CD4-positive, CD25-positive, alpha-beta regulatory T cell (primary cell): Measurements from ENCODE around the gene CCDC9B. TPM values are rescaled to one million over a fixed set of nuclear protein-coding genes. Genes with fewer than 3 reads are reported as not detected.

Experiments used
- ATAC-seq, 2 donors: fragments of 150-1000 bp; cut with Tn5 transposase; one replicate each; pipeline ENCODE4 v1.10.0; 2021; ENCODE audit warnings: low read depth in 2 of 2, moderate number of reproducible peaks in 2 of 2, moderate library complexity in 1 of 2
- DNase-seq, 3 donors: peaks; one replicate each; pipeline versions ENCODE4 v3.0.0 to v3.0.0-alpha.2; 2012 to 2022; ENCODE audit warnings: mixed read lengths in 1 of 3
- H3K27ac ChIP-seq: one replicate; pipeline ENCODE4 v1.7.0; 2013; ENCODE audit warnings: mild to moderate bottlenecking, low read length; ENCODE audit not compliant: insufficient read depth, poor library complexity, severe bottlenecking
- H3K27me3 ChIP-seq: one replicate; pipeline ENCODE4 v1.7.0; 2013; ENCODE audit warnings: low read length; ENCODE audit not compliant: control insufficient read depth, insufficient read depth
- H3K36me3 ChIP-seq: one replicate; pipeline ENCODE4 v1.7.0; 2013; ENCODE audit warnings: mild to moderate bottlenecking, low read length, moderate library complexity; ENCODE audit not compliant: control insufficient read depth, insufficient read depth
- H3K4me1 ChIP-seq: 2 replicates; pipeline ENCODE4 v1.7.0; 2013; ENCODE audit warnings: mild to moderate bottlenecking, low read length; ENCODE audit not compliant: insufficient read depth, control insufficient read depth, poor library complexity, severe bottlenecking
- H3K4me3 ChIP-seq: one replicate; pipeline ENCODE4 v1.7.0; 2013; ENCODE audit warnings: low read depth, mild to moderate bottlenecking, low read length, moderate library complexity
- H3K9me3 ChIP-seq, 2 experiments: 1 replicate in 1 of 2; 2 replicates in 1 of 2; pipeline ENCODE4 v1.7.0; 2013; ENCODE audit warnings: low read length in 2 of 2, mild to moderate bottlenecking in 1 of 2, moderate library complexity in 1 of 2; ENCODE audit not compliant: control insufficient read depth in 2 of 2
- H3K27ac Mint-ChIP-seq, 3 donors: one replicate each; pipeline ENCODE4 v1.8.0; 2020 to 2022; ENCODE audit warnings: mild to moderate bottlenecking in 3 of 3, mixed read lengths in 3 of 3, moderate library complexity in 2 of 3
- H3K27me3 Mint-ChIP-seq: one replicate; pipeline ENCODE4 v1.8.0; 2022; ENCODE audit warnings: mild to moderate bottlenecking, mixed read lengths
- H3K36me3 Mint-ChIP-seq: one replicate; pipeline ENCODE4 v1.8.0; 2020; ENCODE audit warnings: mixed read lengths
- H3K4me1 Mint-ChIP-seq, 4 donors: one replicate each; pipeline ENCODE4 v1.8.0; 2020 to 2022; ENCODE audit warnings: mixed read lengths in 4 of 4, mild to moderate bottlenecking in 1 of 4
- H3K4me3 Mint-ChIP-seq, 4 donors: one replicate each; pipeline ENCODE4 v1.8.0; 2020 to 2022; ENCODE audit warnings: mild to moderate bottlenecking in 4 of 4, mixed read lengths in 4 of 4, moderate library complexity in 3 of 4
- H3K9me3 Mint-ChIP-seq, 7 donors: one replicate each; pipeline ENCODE4 v1.8.0; 2020 to 2022; ENCODE audit warnings: mixed read lengths in 7 of 7, mild to moderate bottlenecking in 3 of 7, moderate library complexity in 2 of 7
- polyA plus RNA-seq, 4 donors: library from polyadenylated mRNA; unstranded; fragments of 300-500 nt; fragmentation: Illumina TruSeq; gene quantifications; one replicate each; pipeline ENCODE4 v1.2.3, GENCODE V29; 2021
- total RNA-seq: library from RNA; stranded (reverse); gene quantifications from one replicate; pipeline ENCODE4 v1.2.3, GENCODE V29; 2022

CCDC9B gene
- total and polyA plus RNA-seq, 5 donors from 2014 or later = 0.10 to 3.7 TPM; not detected in 3

DNA sequence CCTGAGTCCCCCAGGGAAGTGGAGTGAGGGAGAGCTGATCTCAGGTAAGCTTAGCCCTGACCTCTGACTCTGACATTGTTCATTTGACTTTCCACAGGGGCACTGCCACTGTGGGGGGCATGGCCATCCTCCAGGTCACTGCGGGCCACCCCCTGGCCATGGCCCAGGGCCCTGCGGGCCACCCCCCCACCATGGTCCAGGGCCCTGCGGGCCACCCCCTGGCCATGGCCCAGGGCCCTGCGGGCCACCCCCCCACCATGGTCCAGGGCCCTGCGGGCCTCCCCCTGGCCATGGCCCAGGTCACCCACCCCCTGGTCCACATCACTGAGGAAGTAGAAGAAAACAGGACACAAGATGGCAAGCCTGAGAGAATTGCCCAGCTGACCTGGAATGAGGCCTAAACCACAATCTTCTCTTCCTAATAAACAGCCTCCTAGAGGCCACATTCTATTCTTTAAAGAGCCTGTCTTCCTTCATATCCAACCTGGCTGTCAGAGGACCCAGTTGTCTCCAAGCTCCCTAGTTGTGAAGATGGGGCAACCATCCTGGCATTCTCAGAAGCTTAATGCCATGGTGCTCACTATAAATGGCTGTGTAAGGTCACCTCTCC is 15.3 kb upstream of the CCDC9B start:
- Histone ChIP-seq H3K4me3 (no peak overlapping the region), H3K9me3 (no peaks in the 10 kb centered on the region), H3K27me3 (no peaks in the 10 kb centered on the region), H3K27ac (no peak overlapping the region), H3K4me1 (peaks cover 15% of the 10 kb centered on the region), H3K36me3 (no peaks in the 10 kb centered on the region)
- H3K4me1 Mint-ChIP-seq = peaks cover 0 to 14% (median 6%) of the 10 kb centered on the region in 4 donors
- H3K36me3 Mint-ChIP-seq = no peaks in the 10 kb centered on the region
- ATAC-seq (no peak), DNase-seq (no peak)
- H3K27me3 Mint-ChIP-seq = peaks cover 10% of the 10 kb centered on the region
- peaks cover 0 to 1% (median 0%) of the 10 kb centered on the region in 7 donors for H3K9me3 Mint-ChIP-seq
- H3K27ac Mint-ChIP-seq = no peak overlapping the region
- peak overlapping the region in 2 of 4 donors; percentile 22 to 74 for H3K4me3 Mint-ChIP-seq

DNA sequence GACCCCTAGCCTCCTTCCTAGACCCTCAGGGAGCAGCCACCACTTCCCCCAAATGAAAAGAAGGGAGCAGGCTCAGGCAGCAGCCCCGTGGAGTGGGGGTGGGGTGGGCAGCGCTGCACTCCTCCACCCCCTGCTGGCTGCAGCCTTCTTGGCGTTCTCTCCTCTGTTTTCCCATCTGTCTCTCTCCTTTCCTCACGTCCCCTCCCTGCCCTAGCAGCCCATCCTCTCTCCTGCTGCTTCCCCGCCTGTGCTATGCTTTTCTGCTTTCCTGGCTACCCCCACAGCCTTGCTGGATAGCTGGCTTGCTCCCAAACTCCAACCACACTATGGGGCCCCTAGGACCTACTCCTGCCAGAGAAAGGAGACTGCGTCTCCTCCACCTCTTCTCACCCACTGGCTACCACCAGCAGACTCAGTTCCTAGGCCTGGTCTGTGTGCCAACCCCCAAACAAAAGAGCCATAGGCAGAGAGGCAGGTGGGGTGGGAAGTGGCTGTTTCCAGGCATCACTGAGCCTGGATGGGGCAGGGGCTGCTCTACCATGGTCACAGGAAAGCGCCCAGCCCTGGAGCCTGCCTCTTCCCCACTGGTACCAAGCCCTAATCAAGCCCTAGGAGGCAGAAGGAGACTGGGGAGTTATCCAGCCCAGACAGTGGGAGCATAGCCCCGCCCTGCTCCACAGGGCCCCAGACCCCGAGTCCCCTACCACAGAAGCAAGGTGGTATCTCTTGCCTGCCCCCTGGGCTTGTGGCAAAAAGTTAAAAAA is 13.9 kb upstream of the CCDC9B start:
- Histone ChIP-seq H3K27ac (no peak overlapping the region), H3K4me1 (peaks cover 15% of the 10 kb centered on the region), H3K9me3 (no peaks in the 10 kb centered on the region), H3K27me3 (no peaks in the 10 kb centered on the region), H3K36me3 (no peaks in the 10 kb centered on the region), H3K4me3 (no peak overlapping the region)
- no peak overlapping the region for H3K4me3 Mint-ChIP-seq
- H3K27ac Mint-ChIP-seq = no peak overlapping the region
- H3K9me3 Mint-ChIP-seq = peaks cover 0 to 1% (median 0%) of the 10 kb centered on the region in 7 donors
- peaks cover 0 to 14% (median 6%) of the 10 kb centered on the region in 4 donors for H3K4me1 Mint-ChIP-seq
- no peaks in the 10 kb centered on the region for H3K36me3 Mint-ChIP-seq
- H3K27me3 Mint-ChIP-seq = peaks cover 10% of the 10 kb centered on the region
- no peak for ATAC-seq
- DNase-seq = no peak

DNA sequence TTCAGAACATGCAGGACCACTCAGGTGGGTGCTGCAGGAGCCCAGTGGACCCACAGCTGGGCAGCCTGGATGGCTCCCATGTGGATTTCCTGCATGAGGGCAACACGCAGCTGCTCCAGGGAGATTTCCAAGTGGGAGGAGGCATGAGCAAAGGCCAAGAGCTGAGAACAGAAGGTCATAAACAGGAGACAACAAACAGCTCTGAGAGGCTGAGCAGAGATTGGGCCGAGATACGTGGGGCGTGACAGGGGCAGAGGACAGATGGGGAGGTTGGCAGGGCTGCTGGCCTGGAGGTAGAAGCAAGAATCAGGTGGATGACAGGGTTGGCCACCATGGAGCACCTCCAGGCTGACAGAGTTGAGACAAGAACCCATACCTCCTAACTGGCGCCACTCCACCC is 13.0 kb upstream of the CCDC9B start:
- no peak for ATAC-seq
- H3K9me3 ChIP-seq = no peaks in the 10 kb centered on the region
- Mint-ChIP-seq H3K27ac (no peak overlapping the region), H3K36me3 (no peaks in the 10 kb centered on the region), H3K4me3 (no peak overlapping the region), H3K27me3 (peaks cover 10% of the 10 kb centered on the region), H3K9me3 (peaks cover 0 to 1% (median 0%) of the 10 kb centered on the region in 7 donors), H3K4me1 (peaks cover 0 to 10% (median 5%) of the 10 kb centered on the region in 4 donors)
- H3K4me1 ChIP-seq = peaks cover 11% of the 10 kb centered on the region
- no peaks in the 10 kb centered on the region for H3K27me3 ChIP-seq
- H3K4me3 ChIP-seq = no peak overlapping the region
- no peak overlapping the region for H3K27ac ChIP-seq
- no peaks in the 10 kb centered on the region for H3K36me3 ChIP-seq
- no peak for DNase-seq

DNA sequence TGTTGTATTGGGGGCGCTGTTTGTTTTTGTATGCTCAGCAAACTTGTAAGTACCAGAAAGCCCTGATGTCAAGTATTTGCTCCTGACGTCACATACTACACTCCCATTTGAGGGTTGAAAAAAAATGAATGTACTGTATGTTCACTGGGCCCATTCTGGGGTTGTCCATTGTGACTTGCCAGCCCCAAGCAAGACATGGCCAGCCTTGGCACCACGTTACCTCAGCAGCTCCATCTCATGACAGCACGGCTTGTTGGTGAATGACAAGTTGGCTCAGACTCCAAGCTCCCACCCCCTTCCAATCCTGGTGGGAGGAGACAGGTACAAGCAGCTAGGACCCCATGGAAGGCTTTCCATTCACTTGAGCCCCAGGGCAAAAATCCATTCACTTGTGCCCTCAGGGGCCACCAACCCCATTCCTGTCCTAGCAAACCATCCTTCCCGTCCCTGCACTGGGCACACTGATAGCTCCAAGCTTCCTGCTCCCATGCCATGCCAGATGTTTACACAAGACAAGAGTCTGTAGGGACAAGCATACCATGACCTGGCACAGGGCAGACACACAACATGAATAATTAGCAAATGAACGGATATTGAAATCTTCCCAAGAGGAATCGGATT is 11.7 kb upstream of the CCDC9B start:
- H3K4me3 Mint-ChIP-seq = no peak overlapping the region

DNA sequence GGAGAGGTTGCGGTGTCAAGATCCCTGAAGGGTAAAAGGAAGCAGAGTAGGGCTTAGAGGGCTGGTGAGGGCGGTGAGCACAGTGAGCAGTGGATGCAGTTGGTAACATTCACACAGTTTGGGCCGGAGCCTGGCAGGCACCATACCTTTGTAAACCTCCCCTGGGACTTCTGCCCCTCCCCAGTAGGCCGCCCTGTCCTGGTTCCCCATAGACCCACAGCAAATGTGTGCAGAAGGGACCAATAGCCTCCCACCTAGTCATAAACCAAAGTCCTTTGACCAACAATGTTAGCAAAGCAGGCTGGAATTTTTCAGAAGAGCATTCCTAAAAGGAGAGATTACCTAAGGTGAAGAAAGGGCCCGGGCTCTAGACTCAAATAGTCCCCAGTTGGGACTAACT is 8.4 kb upstream of the CCDC9B start:
- ATAC-seq = no peak

More for the DNA sequence above, 11.7 kb upstream of the CCDC9B start:
- Histone ChIP-seq H3K27me3 (no peaks in the 10 kb centered on the region), H3K4me1 (no peaks in the 10 kb centered on the region), H3K9me3 (no peaks in the 10 kb centered on the region), H3K4me3 (no peak overlapping the region), H3K27ac (no peak overlapping the region), H3K36me3 (no peaks in the 10 kb centered on the region)
- Mint-ChIP-seq H3K27me3 (peaks cover 10% of the 10 kb centered on the region), H3K36me3 (no peaks in the 10 kb centered on the region), H3K27ac (no peak overlapping the region), H3K4me1 (peaks cover 0 to 7% (median 2%) of the 10 kb centered on the region in 4 donors), H3K9me3 (peaks cover 0 to 1% (median 0%) of the 10 kb centered on the region in 7 donors)
- DNase-seq (no peak), ATAC-seq (no peak)

DNA sequence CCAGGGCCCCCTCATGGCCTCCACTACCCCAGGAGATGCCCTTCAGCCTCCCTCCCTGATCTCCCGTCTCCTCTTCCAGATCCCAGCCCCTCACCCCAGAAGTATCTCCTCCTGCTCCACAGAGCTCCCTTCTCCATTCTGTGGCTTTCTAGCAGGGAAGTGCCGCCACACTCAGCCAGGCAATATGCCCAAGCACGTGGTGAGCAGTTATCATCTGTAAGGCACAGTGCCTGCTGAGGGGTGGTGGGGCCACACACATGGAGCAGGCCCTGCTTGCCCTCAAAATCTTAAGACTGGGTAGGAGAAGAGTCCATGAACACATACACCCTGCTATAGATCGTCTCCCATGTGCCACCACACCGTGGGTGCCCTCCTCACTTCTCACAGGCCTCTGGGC is 7.7 kb upstream of the CCDC9B start:
- no peak overlapping the region for H3K27ac ChIP-seq
- H3K27ac Mint-ChIP-seq = no peak overlapping the region
- DNase-seq = no peak
- peaks cover 0 to 5% (median 2%) of the 10 kb centered on the region in 4 donors for H3K4me1 Mint-ChIP-seq
- H3K4me1 ChIP-seq = peaks cover 4% of the 10 kb centered on the region
- H3K4me3 ChIP-seq = no peak overlapping the region
- peaks cover 1% of the 10 kb centered on the region for H3K27me3 Mint-ChIP-seq
- H3K27me3 ChIP-seq = no peaks in the 10 kb centered on the region
- ATAC-seq = no peak
- no peaks in the 10 kb centered on the region for H3K9me3 ChIP-seq
- no peak overlapping the region for H3K4me3 Mint-ChIP-seq
- H3K36me3 Mint-ChIP-seq = no peaks in the 10 kb centered on the region
- H3K36me3 ChIP-seq = no peaks in the 10 kb centered on the region
- peaks cover 0 to under 1% (median 0%) of the 10 kb centered on the region in 7 donors for H3K9me3 Mint-ChIP-seq

More for the DNA sequence above, 8.4 kb upstream of the CCDC9B start:
- H3K4me1 ChIP-seq = peaks cover 4% of the 10 kb centered on the region
- H3K4me3 ChIP-seq = no peak overlapping the region
- H3K27me3 Mint-ChIP-seq = peaks cover 4% of the 10 kb centered on the region
- H3K27ac Mint-ChIP-seq = no peak overlapping the region
- no peak overlapping the region for H3K4me3 Mint-ChIP-seq
- no peaks in the 10 kb centered on the region for H3K9me3 ChIP-seq
- H3K27me3 ChIP-seq = no peaks in the 10 kb centered on the region
- peaks cover 0 to 1% (median 0%) of the 10 kb centered on the region in 7 donors for H3K9me3 Mint-ChIP-seq
- H3K36me3 Mint-ChIP-seq = no peaks in the 10 kb centered on the region
- H3K4me1 Mint-ChIP-seq = peaks cover 0 to 5% (median 2%) of the 10 kb centered on the region in 4 donors
- H3K27ac ChIP-seq = no peak overlapping the region
- no peak for DNase-seq
- no peaks in the 10 kb centered on the region for H3K36me3 ChIP-seq

DNA sequence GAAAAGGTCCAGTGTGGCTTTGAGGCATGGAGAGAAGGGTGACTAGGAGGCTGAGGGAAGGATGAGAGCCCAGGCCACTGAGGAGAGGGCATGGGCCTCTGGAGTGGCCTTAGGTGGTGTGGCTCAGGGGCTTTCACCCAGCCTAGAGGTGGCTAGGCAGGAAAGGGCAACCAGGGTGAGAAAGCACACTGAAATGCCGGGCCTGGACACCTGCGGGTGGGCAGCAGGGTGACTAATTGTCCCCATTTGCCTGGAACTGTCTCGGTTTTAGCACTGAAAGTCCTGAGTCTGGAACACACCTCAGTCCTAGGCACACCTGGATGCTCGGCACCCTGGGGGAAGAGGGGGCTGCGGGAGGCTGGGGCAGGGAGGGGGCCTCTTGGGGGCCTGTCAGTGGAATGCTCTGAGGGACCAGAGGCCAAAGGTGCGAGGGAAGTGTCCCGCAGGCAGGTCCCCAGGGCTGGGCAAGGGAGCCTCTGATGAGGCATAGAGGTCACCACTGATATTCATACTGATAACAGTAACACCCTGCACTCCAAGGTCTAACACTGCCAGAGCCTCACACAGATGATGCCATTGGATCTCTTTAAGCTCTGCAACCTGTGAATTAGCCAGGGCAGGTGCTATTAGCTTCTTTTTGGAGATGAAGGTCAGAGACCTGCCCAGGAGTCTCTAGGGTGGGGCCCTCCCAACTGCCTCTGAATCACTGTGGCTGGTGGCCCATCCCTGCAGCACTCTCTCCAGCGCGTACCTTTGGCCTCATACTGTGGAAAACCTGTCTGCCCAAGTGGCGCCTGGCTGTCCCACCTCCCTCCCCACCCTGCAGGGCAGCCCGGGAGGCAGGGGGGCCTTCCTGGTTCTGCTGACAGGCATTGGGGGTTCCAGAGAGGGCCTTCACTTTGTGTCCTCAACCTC is 7.1 kb upstream of the CCDC9B start:
- Mint-ChIP-seq H3K4me3 (no peak overlapping the region), H3K36me3 (no peaks in the 10 kb centered on the region), H3K27ac (no peak overlapping the region), H3K27me3 (no peaks in the 10 kb centered on the region), H3K9me3 (no peaks in the 10 kb centered on the region), H3K4me1 (peaks cover 0 to 5% (median 2%) of the 10 kb centered on the region in 4 donors)
- Histone ChIP-seq H3K36me3 (no peaks in the 10 kb centered on the region), H3K4me1 (peaks cover 4% of the 10 kb centered on the region), H3K27me3 (no peaks in the 10 kb centered on the region), H3K27ac (no peak overlapping the region), H3K9me3 (no peaks in the 10 kb centered on the region), H3K4me3 (no peak overlapping the region)
- DNase-seq = no peak
- ATAC-seq = no peak
